ENCODE results near the gene COMMD3. TPM values are rescaled to one million over a fixed set of nuclear protein-coding genes. Genes with fewer than 3 reads are reported as not detected.
"Not testable (repeated sequence)": the region's sequence is repeated elsewhere in the genome, so short reads cannot be mapped to it uniquely, and the experiment has no call there.

Gene COMMD3
- total RNA-seq, 1 donor from 2014 or later, result 75.9 TPM

- intact Hi-C loops (cut with micrococcal nuclease), result loop anchor here (1.0 kb wide), 1 partner anchor 10 kb away; no protein-coding TSS in a partner anchor
Observed at GRCh38 chr10:22335173-22335933, 19.2 kb downstream of the COMMD3 start.

GRCh38 chr10:22338185-22338900 is 22.2 kb downstream of the COMMD3 start:
- intact Hi-C loops (cut with micrococcal nuclease), result loop anchor here (2.0 kb wide), 1 partner anchor 818 kb away; no protein-coding TSS in a partner anchor

DNA sequence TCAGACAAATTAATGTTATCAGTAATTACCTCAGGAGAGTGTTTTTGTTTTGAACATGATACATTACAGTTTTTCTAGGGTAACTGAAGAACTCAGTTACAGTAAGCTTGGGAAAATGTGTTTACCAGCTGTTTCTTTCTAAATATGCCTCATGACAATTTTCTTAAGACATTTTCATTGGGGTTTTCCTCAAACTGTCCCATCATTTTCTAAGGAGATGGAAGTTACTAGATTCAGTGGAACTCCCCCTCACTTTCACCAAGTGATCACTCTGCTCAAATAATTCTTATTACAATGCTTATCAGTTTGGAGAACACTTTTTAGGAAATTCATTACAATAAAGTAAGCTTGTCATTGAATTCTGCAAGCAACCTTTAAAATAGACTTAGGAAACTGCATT is 22.7 kb downstream of the COMMD3 start:
- intact Hi-C loops (cut with micrococcal nuclease), result loop anchor here (2.0 kb wide), 1 partner anchor 818 kb away; no protein-coding TSS in a partner anchor

- intact Hi-C loops (cut with micrococcal nuclease), result loop anchor here (1.0 to 10.0 kb wide), 11 partner anchors 19 to 852 kb away; partner anchors contain the start of genes BMI1, COMMD3, DNAJC1 and MSRB2
Observed at GRCh38 chr10:22339761-22340328, 23.7 kb downstream of the COMMD3 start.

GRCh38 chr10:22340329-22341189 is 24.4 kb downstream of the COMMD3 start:
- intact Hi-C loops (cut with micrococcal nuclease), result loop anchor here (1.0 to 10.0 kb wide), 11 partner anchors 7 to 852 kb away; partner anchors contain the start of genes BMI1, COMMD3, DNAJC1 and MSRB2

- intact Hi-C loops (cut with micrococcal nuclease), result loop anchor here (1.0 to 10.0 kb wide), 7 partner anchors 8 to 851 kb away; partner anchors contain the start of genes COMMD3, DNAJC1, MSRB2 and PTF1A
Observed at GRCh38 chr10:22341190-22341925, 25.2 kb downstream of the COMMD3 start.

GRCh38 chr10:22341926-22342196 is 25.7 kb downstream of the COMMD3 start:
- intact Hi-C loops (cut with micrococcal nuclease), result loop anchor here (1.0 to 10.0 kb wide), 7 partner anchors 9 to 850 kb away; partner anchors contain the start of genes COMMD3, DNAJC1, MSRB2 and PTF1A

GRCh38 chr10:22342421-22342820 is 26.2 kb downstream of the COMMD3 start:
- intact Hi-C loops (cut with micrococcal nuclease), result loop anchor here (5.0 to 10.0 kb wide), 3 partner anchors 645 to 850 kb away; partner anchors contain the start of genes MSRB2 and PTF1A

GRCh38 chr10:22343731-22344130 is 27.5 kb downstream of the COMMD3 start:
- intact Hi-C loops (cut with micrococcal nuclease), result loop anchor here (5.0 to 10.0 kb wide), 3 partner anchors 644 to 849 kb away; partner anchors contain the start of genes MSRB2 and PTF1A

- intact Hi-C loops (cut with micrococcal nuclease), result loop anchor here (5.0 to 10.0 kb wide), 3 partner anchors 643 to 848 kb away; partner anchors contain the start of genes MSRB2 and PTF1A
Observed at GRCh38 chr10:22344249-22344648, 28.1 kb downstream of the COMMD3 start.

GRCh38 chr10:22344781-22345300 is 28.7 kb downstream of the COMMD3 start:
- intact Hi-C loops (cut with micrococcal nuclease), result loop anchor here (5.0 to 10.0 kb wide), 3 partner anchors 642 to 847 kb away; partner anchors contain the start of genes MSRB2 and PTF1A

GRCh38 chr10:22345301-22346095 is 29.3 kb downstream of the COMMD3 start, which contains the start of gene SPAG6:
SPAG6 (plus strand) TSS chr10:22345496; CDS start chr10:22345612, 116 bp downstream.
- intact Hi-C loops (cut with micrococcal nuclease), result loop anchor here (10.0 kb wide), 1 partner anchor 749 kb away; the partner anchor contains the start of gene MSRB2

DNA sequence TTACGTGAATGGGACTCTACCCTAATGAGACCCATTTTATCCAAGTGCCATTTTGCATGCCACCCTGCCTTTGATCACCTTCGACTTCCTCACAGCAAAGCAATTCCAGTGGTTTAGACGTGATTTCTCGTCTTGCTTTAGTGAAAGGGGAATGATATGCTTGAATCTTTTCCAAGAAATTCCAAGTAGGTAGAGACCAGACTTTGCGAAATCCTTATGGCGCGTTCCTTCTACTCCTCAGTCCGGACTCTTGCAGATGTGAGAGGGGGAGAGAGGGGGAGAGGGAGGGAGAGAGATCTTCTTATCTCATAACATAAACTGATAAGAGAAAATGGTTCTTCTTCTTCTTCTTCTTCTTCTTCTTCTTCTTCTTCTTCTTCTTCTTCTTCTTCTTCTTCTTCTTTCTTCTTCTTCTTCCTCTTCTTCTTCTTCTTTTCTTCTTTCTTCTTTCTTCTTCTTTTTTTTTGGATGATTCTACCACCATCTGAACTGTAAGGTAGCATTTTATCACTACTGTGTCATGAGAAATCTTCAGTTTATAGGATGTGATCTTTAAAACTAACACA is 30.0 kb downstream of the COMMD3 start:
- intact Hi-C loops (cut with micrococcal nuclease), result loop anchor here (10.0 kb wide), 1 partner anchor 749 kb away; the partner anchor contains the start of gene MSRB2

DNA sequence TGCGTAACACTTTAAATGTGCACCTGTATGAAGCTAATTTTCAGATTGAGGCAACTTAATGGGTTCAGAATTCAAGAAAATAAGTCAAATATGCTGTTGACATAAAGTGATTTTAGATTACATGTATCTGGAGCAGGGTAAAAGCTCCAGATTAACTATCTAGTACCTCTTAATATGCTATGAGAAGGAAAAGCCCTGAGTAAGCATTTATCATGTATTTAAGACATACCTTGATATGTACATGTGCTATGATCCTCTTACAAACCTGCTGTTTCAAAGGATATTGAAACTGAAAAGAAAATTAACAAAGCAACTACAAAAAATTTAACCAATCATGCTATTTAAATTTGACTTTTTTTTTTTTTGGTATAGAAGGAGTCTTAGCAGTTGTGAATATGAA is 33.6 kb downstream of the COMMD3 start:
- intact Hi-C loops (cut with micrococcal nuclease), result loop anchor here (10.0 kb wide), 1 partner anchor 745 kb away; the partner anchor contains the start of gene MSRB2

GRCh38 chr10:22351131-22351703 is 35.0 kb downstream of the COMMD3 start:
- intact Hi-C loops (cut with micrococcal nuclease), result no loop called here

DNA sequence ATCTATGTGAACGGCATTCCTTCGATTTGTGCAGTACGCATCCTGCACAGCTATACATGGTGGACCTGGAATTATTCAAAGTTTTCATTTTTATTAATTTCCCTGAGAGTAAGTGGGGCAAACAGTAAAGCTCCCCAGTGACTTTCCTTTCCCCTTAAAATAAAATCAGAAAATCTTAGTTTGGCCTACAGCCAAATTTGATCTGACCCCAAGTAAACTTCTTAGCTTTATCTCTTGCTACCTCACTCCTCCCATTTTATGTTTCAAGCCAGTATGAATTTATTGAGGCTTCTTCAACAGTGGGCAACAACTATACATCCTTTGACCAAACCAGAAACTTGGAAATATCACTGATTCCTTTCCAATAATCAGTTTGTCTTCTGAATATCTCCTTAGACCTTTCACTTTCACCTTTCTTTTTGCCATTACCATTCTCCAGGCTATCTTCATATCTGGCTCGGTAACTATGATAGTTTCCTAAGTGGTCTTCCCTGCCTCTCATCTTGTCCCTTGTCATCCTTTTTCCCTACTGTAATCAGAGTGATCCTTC is 40.2 kb downstream of the COMMD3 start:
- intact Hi-C loops (cut with micrococcal nuclease), result no loop called here

DNA sequence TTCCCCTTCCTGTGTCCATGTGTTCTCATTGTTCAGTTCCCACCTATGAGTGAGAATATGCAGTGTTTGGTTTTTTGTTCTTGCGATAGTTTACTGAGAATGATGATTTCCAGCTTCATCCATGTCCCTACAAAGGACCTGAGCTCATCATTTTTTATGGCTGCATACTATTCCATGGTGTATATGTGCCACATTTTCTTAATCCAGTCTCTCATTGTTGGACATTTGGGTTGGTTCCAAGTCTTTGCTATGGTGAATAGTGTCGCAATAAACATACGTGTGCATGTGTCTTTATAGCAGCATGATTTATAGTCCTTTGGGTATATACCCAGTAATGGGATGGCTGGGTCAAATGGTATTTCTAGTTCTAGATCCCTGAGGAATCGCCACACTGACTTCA is 41.6 kb downstream of the COMMD3 start:
- intact Hi-C loops (cut with micrococcal nuclease), result not testable (repeated sequence)

Data from T-helper 2 cell treated with Interferon-gamma antibody and Interleukin-4, amounts not matched to agents 100 ng/mL and 5 ng/mL, for 36 hours (primary cell).